PC-3 (cell line): Measurements from ENCODE around the gene BSG.

Experiments used
- EZH2 ChIP-seq: fragments of 300-600 bp; sonication (generic); IDR thresholded peaks from one replicate; pipeline ENCODE4 v1.6.1; 2017; ENCODE audit warnings: antibody characterized with exemption, mild to moderate bottlenecking, low read length; ENCODE audit not compliant: unreplicated experiment
- EZH2phosphoT487 ChIP-seq: fragments of 300-600 bp; sonication (generic); IDR thresholded peaks from 2 replicates; pipeline ENCODE4 v1.6.1; 2018; ENCODE audit warnings: mild to moderate bottlenecking, antibody characterized with exemption, low read length, borderline replicate concordance
- TF ChIP-seq, protein P1 (sequence below): fragments of 300-600 bp; sonication (generic); conservative IDR thresholded peaks from 2 replicates; pipeline ENCODE4 v1.5.1; 2017; ENCODE audit warnings: antibody characterized with exemption, low read depth, mild to moderate bottlenecking, low read length

DNA sequence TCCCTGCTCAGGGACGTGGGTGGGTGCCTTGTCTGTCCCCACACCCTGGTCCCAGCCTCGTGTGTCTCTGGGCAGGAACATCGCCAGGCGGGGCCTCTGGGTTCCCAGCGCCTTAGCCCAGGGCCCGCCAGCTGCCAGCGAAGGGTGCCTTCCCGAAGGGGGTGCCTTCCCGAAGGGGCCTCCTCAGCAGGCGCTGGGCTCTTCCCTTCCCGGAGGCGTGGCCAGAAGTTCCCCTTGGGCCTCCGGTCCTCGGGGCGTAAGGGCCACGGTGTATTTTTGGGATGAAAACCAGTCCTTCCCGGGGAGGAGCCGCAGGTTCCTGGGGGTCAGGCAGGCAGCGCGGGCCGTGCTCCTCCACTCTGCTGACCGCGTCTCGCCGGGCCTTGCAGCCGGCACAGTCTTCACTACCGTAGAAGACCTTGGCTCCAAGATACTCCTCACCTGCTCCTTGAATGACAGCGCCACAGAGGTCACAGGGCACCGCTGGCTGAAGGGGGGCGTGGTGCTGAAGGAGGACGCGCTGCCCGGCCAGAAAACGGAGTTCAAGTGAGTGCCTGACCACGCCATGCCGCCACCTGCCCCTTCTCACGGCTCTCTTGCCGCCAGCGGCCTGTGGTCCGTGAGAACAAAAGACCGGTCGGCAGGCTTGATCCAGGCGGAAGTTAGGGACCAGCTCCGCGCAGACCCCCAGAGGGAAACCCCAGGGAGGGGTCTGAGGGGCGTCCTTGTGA, 6.9 kb downstream of the BSG start:
- TF ChIP-seq EZH2 (no peak), EZH2phosphoT487 (no peak)
- TF ChIP-seq, protein P1, sequence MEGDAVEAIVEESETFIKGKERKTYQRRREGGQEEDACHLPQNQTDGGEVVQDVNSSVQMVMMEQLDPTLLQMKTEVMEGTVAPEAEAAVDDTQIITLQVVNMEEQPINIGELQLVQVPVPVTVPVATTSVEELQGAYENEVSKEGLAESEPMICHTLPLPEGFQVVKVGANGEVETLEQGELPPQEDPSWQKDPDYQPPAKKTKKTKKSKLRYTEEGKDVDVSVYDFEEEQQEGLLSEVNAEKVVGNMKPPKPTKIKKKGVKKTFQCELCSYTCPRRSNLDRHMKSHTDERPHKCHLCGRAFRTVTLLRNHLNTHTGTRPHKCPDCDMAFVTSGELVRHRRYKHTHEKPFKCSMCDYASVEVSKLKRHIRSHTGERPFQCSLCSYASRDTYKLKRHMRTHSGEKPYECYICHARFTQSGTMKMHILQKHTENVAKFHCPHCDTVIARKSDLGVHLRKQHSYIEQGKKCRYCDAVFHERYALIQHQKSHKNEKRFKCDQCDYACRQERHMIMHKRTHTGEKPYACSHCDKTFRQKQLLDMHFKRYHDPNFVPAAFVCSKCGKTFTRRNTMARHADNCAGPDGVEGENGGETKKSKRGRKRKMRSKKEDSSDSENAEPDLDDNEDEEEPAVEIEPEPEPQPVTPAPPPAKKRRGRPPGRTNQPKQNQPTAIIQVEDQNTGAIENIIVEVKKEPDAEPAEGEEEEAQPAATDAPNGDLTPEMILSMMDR: no peak
